GM06990 (cell line): ENCODE data around the gene RLF.
A peak's percentile ranks its signal among the peaks of the same experiment; 100 is the strongest.

Experiments
- DNase-seq: peaks from one replicate; pipeline ENCODE4 v3.0.0-alpha.2; 2011; ENCODE audit not compliant: insufficient read length; ENCODE audit errors: extremely low read depth
- H3K27me3 ChIP-seq: replicated peaks from 2 replicates; pipeline ENCODE4 v1.6.0; 2011; ENCODE audit warnings: low read length; ENCODE audit not compliant: control insufficient read depth, insufficient read depth
- H3K36me3 ChIP-seq: 2 replicates; pipeline ENCODE4 v1.5.1; 2011; ENCODE audit warnings: low read length; ENCODE audit not compliant: control insufficient read depth, insufficient read depth
- H3K4me3 ChIP-seq: replicated peaks from 2 replicates; pipeline ENCODE4 v1.5.1; 2011; ENCODE audit warnings: low read depth, mild to moderate bottlenecking, control low read depth, low read length
- CTCF ChIP-seq: IDR thresholded peaks from 2 replicates; pipeline ENCODE4 v1.5.1; 2011; ENCODE audit warnings: low read length, control low read depth, mild to moderate bottlenecking, inconsistent platforms; ENCODE audit not compliant: insufficient read depth, poor library complexity, severe bottlenecking

Gene RLF

GRCh38 chr1:40178200-40178599 is 17.0 kb downstream of the RLF start:
- no peaks in the 10 kb centered on the region for H3K36me3 ChIP-seq
- H3K27me3 ChIP-seq = no peaks in the 10 kb centered on the region
- DNase-seq = no peak

GRCh38 chr1:40179496-40180089 is 18.4 kb downstream of the RLF start:
- no peak for DNase-seq

More at GRCh38 chr1:40178200-40178599, 17.0 kb downstream of the RLF start:
- no peak overlapping the region for H3K4me3 ChIP-seq
- TF ChIP-seq CTCF = no peak

GRCh38 chr1:40183055-40183710 is 22.0 kb downstream of the RLF start:
- TF ChIP-seq CTCF = peak; percentile 58
- DNase-seq = no peak

More at GRCh38 chr1:40179496-40180089, 18.4 kb downstream of the RLF start:
- no peaks in the 10 kb centered on the region for H3K27me3 ChIP-seq
- H3K36me3 ChIP-seq = no peaks in the 10 kb centered on the region
- H3K4me3 ChIP-seq = no peak overlapping the region
- no peak for TF ChIP-seq CTCF

GRCh38 chr1:40184193-40184592 is 23.0 kb downstream of the RLF start:
- no peak for TF ChIP-seq CTCF
- Histone ChIP-seq H3K27me3 (no peaks in the 10 kb centered on the region), H3K36me3 (peaks cover 1% of the 10 kb centered on the region), H3K4me3 (no peak overlapping the region)
- DNase-seq = no peak

More at GRCh38 chr1:40183055-40183710, 22.0 kb downstream of the RLF start:
- Histone ChIP-seq H3K36me3 (no peaks in the 10 kb centered on the region), H3K4me3 (no peak overlapping the region), H3K27me3 (no peaks in the 10 kb centered on the region)

GRCh38 chr1:40185951-40186864 is 25.0 kb downstream of the RLF start:
- peak; percentile 72 for DNase-seq
- H3K27me3 ChIP-seq = no peaks in the 10 kb centered on the region
- peaks cover 1% of the 10 kb centered on the region for H3K36me3 ChIP-seq
- H3K4me3 ChIP-seq = peak overlapping the region; percentile 11
- no peak for TF ChIP-seq CTCF
